Osteoblast (primary cell): ENCODE data around the gene ATP11A. TPM values are rescaled to one million over a fixed set of nuclear protein-coding genes. Genes with fewer than 3 reads are reported as not detected.

Experiments used
- DNase-seq: peaks from one replicate; pipeline ENCODE4 v3.0.0; 2011; ENCODE audit warnings: low spot score, mixed read lengths; ENCODE audit not compliant: insufficient read length; ENCODE audit errors: missing footprints
- H2AFZ ChIP-seq: 2 replicates; pipeline ENCODE4 v1.6.0; 2011; ENCODE audit warnings: mild to moderate bottlenecking, low read length
- H3K27ac ChIP-seq: 2 replicates; pipeline ENCODE4 v1.5.1; 2011; ENCODE audit warnings: mild to moderate bottlenecking, low read depth, low read length, moderate library complexity
- H3K27me3 ChIP-seq: 2 replicates; pipeline ENCODE4 v1.6.0; 2012; ENCODE audit warnings: mild to moderate bottlenecking, control low read depth, inconsistent platforms, low read length, moderate library complexity; ENCODE audit not compliant: insufficient read depth
- H3K36me3 ChIP-seq: 2 replicates; pipeline ENCODE4 v1.5.1; 2011; ENCODE audit warnings: mild to moderate bottlenecking, low read length, control low read depth, moderate library complexity; ENCODE audit not compliant: insufficient read depth
- H3K4me1 ChIP-seq: 2 replicates; pipeline ENCODE4 v1.5.1; 2011; ENCODE audit warnings: mild to moderate bottlenecking, low read length, control low read depth, moderate library complexity; ENCODE audit not compliant: insufficient read depth
- H3K4me2 ChIP-seq: 2 replicates; pipeline ENCODE4 v1.6.0; 2011; ENCODE audit warnings: mild to moderate bottlenecking, low read length; ENCODE audit not compliant: insufficient read depth
- H3K4me3 ChIP-seq: fragments of 200-600 bp; sonication (generic); 3 replicates; pipeline ENCODE4 v1.5.1; 2012; ENCODE audit warnings: mild to moderate bottlenecking, low read length, inconsistent platforms; ENCODE audit not compliant: insufficient read depth
- H3K79me2 ChIP-seq: 2 replicates; pipeline ENCODE4 v1.6.0; 2012; ENCODE audit warnings: mild to moderate bottlenecking, low read length, control low read depth, inconsistent platforms; ENCODE audit not compliant: insufficient read depth
- H3K9me3 ChIP-seq: 2 replicates; pipeline ENCODE4 v1.5.1; 2011; ENCODE audit warnings: low read depth, low read length, control low read depth
- H4K20me1 ChIP-seq: 2 replicates; pipeline ENCODE4 v1.6.0; 2012; ENCODE audit warnings: mild to moderate bottlenecking, low read length, control low read depth; ENCODE audit not compliant: insufficient read depth
- total RNA-seq: library from RNA; depleted of rRNA; stranded (reverse); fragments of >200 nt; gene quantifications from 2 replicates; pipeline ENCODE4 v1.2.3, GENCODE V29; 2012
- TF ChIP-seq, protein P1 (sequence below): IDR thresholded peaks from 2 replicates; pipeline ENCODE4 v1.5.1; 2011; ENCODE audit warnings: mild to moderate bottlenecking, low read depth, low read length, moderate library complexity; ENCODE audit errors: extremely low read depth

ATP11A gene
- total RNA-seq, 1 donor: 7.6 TPM

GRCh38 chr13:112764028-112764427 is 74.2 kb downstream of the ATP11A start:
- Histone ChIP-seq H3K27me3 (no peaks in the 10 kb centered on the region), H3K36me3 (no peaks in the 10 kb centered on the region), H3K79me2 (no peaks in the 10 kb centered on the region), H2AFZ (no peak overlapping the region), H3K4me1 (no peaks in the 10 kb centered on the region), H3K9me3 (no peaks in the 10 kb centered on the region), H3K4me3 (no peak overlapping the region), H4K20me1 (peaks cover 2% of the 10 kb centered on the region), H3K27ac (no peak overlapping the region), H3K4me2 (no peak overlapping the region)
- TF ChIP-seq, protein P1, sequence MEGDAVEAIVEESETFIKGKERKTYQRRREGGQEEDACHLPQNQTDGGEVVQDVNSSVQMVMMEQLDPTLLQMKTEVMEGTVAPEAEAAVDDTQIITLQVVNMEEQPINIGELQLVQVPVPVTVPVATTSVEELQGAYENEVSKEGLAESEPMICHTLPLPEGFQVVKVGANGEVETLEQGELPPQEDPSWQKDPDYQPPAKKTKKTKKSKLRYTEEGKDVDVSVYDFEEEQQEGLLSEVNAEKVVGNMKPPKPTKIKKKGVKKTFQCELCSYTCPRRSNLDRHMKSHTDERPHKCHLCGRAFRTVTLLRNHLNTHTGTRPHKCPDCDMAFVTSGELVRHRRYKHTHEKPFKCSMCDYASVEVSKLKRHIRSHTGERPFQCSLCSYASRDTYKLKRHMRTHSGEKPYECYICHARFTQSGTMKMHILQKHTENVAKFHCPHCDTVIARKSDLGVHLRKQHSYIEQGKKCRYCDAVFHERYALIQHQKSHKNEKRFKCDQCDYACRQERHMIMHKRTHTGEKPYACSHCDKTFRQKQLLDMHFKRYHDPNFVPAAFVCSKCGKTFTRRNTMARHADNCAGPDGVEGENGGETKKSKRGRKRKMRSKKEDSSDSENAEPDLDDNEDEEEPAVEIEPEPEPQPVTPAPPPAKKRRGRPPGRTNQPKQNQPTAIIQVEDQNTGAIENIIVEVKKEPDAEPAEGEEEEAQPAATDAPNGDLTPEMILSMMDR: no peak
- DNase-seq: peak; percentile 44

GRCh38 chr13:112764864-112765561 is 75.2 kb downstream of the ATP11A start:
- no peak overlapping the region for H3K27ac ChIP-seq
- no peaks in the 10 kb centered on the region for H3K4me1 ChIP-seq
- no peaks in the 10 kb centered on the region for H3K27me3 ChIP-seq
- H3K4me2 ChIP-seq: no peak overlapping the region
- H4K20me1 ChIP-seq: peaks cover 3% of the 10 kb centered on the region
- H3K79me2 ChIP-seq: no peaks in the 10 kb centered on the region
- no peak overlapping the region for H2AFZ ChIP-seq
- TF ChIP-seq, protein P1: no peak
- H3K36me3 ChIP-seq: no peaks in the 10 kb centered on the region
- no peak overlapping the region for H3K4me3 ChIP-seq
- H3K9me3 ChIP-seq: no peaks in the 10 kb centered on the region
- DNase-seq: peak; percentile 65

DNA sequence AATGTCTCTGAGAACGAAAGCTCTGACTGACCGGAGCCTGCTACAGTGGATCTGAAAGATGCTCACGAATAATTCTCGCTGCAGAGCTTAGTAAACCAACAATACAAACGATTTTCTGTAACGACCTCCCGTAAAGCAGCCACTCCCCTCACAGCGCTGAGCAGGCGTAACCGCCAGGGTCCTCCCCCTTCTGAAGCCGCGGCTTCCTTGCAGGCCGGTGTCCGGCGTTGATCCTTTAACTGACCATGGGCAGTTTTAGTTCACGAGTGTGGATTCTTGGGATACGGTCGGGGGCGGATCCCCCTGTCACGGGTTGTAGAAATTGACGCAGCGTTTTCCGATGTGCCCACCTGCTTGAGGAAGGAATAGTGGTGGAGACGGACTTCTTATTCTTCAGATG is 75.9 kb downstream of the ATP11A start:
- Histone ChIP-seq H3K4me3 (no peak overlapping the region), H3K9me3 (no peaks in the 10 kb centered on the region), H3K27ac (no peak overlapping the region), H3K4me2 (no peak overlapping the region), H4K20me1 (peaks cover 7% of the 10 kb centered on the region), H2AFZ (no peak overlapping the region), H3K36me3 (no peaks in the 10 kb centered on the region), H3K79me2 (no peaks in the 10 kb centered on the region), H3K4me1 (no peaks in the 10 kb centered on the region), H3K27me3 (no peaks in the 10 kb centered on the region)
- no peak for DNase-seq
- TF ChIP-seq, protein P1: no peak

DNA sequence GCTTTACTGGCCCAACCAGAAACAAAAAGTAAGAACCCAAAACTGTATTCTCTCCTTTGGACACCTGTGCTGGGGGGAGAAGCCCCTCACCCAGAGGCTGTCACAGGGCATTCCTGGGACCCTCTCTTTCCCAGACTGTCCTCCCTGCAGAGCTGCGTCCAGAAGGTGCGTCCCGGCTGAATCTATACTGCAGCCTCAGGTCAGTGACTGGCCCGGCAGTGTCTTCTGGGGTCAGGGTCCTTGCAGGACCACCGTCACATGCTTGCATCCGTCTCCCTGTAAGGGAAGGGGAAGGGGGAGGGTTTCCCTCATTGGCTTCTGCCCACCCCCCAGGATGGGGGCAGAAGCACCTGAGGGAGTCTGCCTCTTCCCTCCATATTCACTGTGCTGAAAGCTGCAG is 76.5 kb downstream of the ATP11A start:
- peaks cover 7% of the 10 kb centered on the region for H4K20me1 ChIP-seq
- H2AFZ ChIP-seq: no peak overlapping the region
- H3K4me2 ChIP-seq: no peak overlapping the region
- H3K4me3 ChIP-seq: no peak overlapping the region
- no peaks in the 10 kb centered on the region for H3K36me3 ChIP-seq
- peak; percentile 67 for DNase-seq
- TF ChIP-seq, protein P1: no peak
- no peaks in the 10 kb centered on the region for H3K4me1 ChIP-seq
- H3K9me3 ChIP-seq: no peaks in the 10 kb centered on the region
- no peaks in the 10 kb centered on the region for H3K27me3 ChIP-seq
- H3K79me2 ChIP-seq: no peaks in the 10 kb centered on the region
- H3K27ac ChIP-seq: no peak overlapping the region
